GM12892 (cell line): Measurements from ENCODE around the gene PRTN3.

Source experiments
- DNase-seq: peaks from one replicate; pipeline ENCODE4 v3.0.0; 2011; ENCODE audit not compliant: insufficient read length
- FAIRE-seq: peaks from 2 replicates; lab custom pipeline; 2011; peaks lifted over from hg19 to GRCh38; lab: Jason Lieb, UNC
- POLR2A ChIP-seq: IDR thresholded peaks from 2 replicates; pipeline ENCODE4 v1.6.1; 2011; ENCODE audit warnings: low read depth, low read length, control low read depth
- POLR2AphosphoS5 ChIP-seq: IDR thresholded peaks from 2 replicates; pipeline ENCODE4 v1.6.1; 2011; ENCODE audit warnings: low read depth, low read length, control low read depth
- TAF1 ChIP-seq: IDR thresholded peaks from 2 replicates; pipeline ENCODE4 v1.6.1; 2011; ENCODE audit warnings: low read depth, mild to moderate bottlenecking, control low read depth, low read length, borderline replicate concordance

Gene PRTN3

DNA sequence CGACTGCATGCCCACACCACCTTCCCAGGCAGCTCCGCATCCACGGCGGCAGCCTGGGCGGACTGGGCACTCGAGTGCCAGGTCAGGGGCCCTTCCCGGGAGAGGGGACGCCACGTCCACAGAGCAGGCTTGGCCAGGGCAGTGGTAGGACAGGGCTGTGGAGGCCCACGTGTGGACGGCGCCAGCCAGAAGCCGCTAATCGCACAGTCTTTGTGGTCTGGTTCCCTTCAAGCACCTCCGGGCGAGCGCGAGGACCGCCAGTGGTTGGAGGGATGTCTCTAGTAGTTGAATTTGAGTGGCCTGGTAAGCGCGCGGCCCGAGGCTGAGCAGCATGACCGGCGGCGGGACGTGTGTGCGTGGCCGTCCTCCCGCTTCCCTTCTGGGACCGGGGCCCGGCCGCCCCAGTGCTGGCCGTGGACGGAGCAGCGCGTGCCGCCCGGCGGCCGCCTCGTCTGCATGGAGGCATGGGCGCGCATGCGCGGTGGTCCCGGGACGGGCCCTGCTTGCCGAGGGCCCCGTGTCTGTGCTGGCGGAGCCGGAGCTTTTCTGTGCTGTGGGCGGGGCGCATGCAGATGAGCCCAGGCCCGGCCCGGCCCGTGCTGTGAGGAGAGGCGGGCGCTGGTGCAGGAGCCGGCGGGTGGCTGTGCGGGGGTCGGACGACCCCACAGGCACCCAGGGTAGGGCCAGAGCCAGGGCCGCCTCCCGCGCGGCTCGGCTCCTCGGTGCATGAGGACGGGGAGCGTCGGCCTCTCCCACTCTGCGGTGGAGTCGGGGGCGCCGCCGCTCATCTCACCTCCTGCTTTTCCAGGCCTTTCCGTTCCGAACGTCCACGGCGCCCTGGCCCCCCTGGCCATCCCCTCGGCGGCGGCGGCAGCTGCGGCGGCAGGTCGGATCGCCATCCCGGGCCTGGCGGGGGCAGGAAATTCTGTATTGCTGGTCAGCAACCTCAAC lies 34.9 kb upstream of the PRTN3 start:
- DNase-seq (no peak), FAIRE-seq (no peak)
- 0 out of 2 replicates have a peak, but pooled peaks have one; percentile 19 for TF ChIP-seq POLR2A
- no peak for TF ChIP-seq TAF1
- peak; percentile 47; the same call in 1 of the 2 replicates for TF ChIP-seq POLR2AphosphoS5

DNA sequence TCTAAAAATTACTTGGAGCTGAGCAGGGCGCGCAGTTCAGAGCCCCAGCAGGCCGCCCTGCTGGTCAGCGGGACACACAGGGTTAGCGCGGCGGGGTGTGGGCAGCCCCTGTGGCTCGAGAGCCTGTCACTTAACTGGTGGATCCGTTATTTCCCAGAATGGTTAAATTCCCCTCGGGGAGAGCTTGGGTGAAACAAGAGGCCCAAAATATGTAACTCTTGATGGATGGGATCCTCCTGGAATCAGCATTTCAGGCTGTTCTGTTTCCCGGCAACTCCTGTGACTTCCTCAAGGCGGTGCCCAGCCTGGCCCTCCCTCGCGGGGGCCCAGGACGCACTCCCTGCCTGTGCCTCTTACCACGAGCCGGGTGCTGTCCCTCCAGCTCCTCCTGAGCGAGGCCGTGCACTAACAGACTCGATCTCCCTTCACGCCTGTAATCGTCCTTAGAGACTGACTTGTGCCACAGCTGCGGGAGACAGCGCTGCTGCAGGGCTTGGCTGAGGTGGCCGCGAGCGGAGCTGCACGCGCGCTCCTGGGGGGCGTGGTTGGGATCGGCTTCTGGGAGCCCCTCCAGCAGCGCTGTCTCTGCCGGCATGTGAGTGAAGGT lies 33.9 kb upstream of the PRTN3 start:
- FAIRE-seq (no peak), DNase-seq (peak; percentile 26)
- TF ChIP-seq TAF1 (no peak), POLR2A (0 out of 2 replicates have a peak, but pooled peaks have one; percentile 52), POLR2AphosphoS5 (peak; percentile 78)

DNA sequence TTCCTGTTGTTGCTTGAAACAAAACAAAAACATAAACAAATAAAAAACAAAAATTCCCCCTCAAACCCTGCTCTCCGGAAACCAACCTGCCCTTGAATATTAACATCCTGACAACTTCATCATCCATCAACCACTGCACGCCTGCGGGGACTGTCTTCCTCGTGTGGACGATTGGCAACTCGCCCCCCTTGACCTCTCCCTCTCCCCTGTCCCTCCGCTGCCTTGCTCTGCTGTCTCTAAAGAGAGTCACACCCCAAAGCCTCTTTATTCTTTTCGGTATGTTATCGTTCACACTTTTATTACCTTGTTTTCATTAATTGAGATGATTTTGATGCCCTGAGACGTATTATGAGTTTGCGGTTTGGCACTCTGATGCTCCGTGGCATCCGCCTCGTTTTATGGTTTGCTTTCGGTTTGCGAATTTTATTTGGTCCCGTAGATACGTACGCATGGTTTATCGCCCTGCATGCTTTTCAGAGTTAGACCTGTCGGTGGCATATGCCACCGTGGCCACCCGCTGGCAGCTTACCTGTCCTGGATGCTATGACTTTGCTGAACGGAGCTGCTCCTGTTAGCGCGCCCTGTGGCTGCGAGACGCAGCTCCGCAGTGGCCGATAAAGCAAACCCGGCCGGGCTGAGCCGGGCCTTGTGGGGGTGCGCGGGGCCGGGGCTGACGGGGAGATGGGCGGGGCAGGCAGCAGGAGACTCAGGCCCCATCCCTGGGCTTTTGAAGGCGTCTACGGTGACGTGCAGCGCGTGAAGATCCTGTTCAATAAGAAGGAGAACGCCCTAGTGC lies 33.0 kb upstream of the PRTN3 start:
- FAIRE-seq, result no peak

GRCh38 chr19:808423-808775 lies 32.4 kb upstream of the PRTN3 start:
- DNase-seq, result peak; percentile 29
- peak; percentile 49; the same call in 1 of the 2 replicates for TF ChIP-seq POLR2AphosphoS5
- no peak for TF ChIP-seq TAF1
- peak; percentile 60; the same call in 1 of the 2 replicates for TF ChIP-seq POLR2A
- FAIRE-seq, result no peak

More for the DNA sequence above, 33.0 kb upstream of the PRTN3 start:
- no peak for TF ChIP-seq TAF1
- peak; percentile 54 for TF ChIP-seq POLR2AphosphoS5
- TF ChIP-seq POLR2A, result 0 out of 2 replicates have a peak, but pooled peaks have one; percentile 48
- peak; percentile 25 for DNase-seq

GRCh38 chr19:810077-810855 lies 30.5 kb upstream of the PRTN3 start:
- TF ChIP-seq POLR2AphosphoS5, result no peak; the same call in 1 of the 2 replicates
- no peak for TF ChIP-seq TAF1
- no peak; the same call in 1 of the 2 replicates for TF ChIP-seq POLR2A
- no peak for DNase-seq
- no peak for FAIRE-seq

- TF ChIP-seq TAF1 (no peak), POLR2A (0 out of 2 replicates have a peak, but pooled peaks have one; percentile 26)
- FAIRE-seq, result no peak
- DNase-seq, result no peak
These were observed 29.8 kb upstream of the PRTN3 start for GRCh38 chr19:810883-811489.

DNA sequence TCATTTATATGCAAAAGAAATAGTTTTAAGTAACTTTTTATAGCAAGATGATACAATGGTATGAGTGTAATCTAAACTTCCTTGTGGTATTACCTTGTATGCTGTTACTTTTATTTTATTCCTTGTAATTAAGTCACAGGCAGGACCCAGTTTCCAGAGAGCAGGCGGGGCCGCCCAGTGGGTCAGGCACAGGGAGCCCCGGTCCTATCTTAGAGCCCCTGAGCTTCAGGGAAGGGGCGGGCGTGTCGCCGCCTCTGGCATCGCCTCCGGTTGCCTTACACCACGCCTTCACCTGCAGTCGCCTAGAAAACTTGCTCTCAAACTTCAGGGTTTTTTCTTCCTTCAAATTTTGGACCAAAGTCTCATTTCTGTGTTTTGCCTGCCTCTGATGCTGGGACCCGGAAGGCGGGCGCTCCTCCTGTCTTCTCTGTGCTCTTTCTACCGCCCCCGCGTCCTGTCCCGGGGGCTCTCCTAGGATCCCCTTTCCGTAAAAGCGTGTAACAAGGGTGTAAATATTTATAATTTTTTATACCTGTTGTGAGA lies 29.2 kb upstream of the PRTN3 start:
- TF ChIP-seq POLR2AphosphoS5, result no peak
- TF ChIP-seq POLR2A, result peak; percentile 12; the same call in 1 of the 2 replicates
- no peak for TF ChIP-seq TAF1
- FAIRE-seq (no peak), DNase-seq (no peak)

- TF ChIP-seq POLR2AphosphoS5 (peak; percentile 77), TAF1 (no peak), POLR2A (peak; percentile 52; the same call in 1 of the 2 replicates)
- no peak for FAIRE-seq
These were observed 28.6 kb upstream of the PRTN3 start for GRCh38 chr19:812049-812746.

GRCh38 chr19:812747-813218 lies 28.0 kb upstream of the PRTN3 start:
- TF ChIP-seq TAF1 (no peak), POLR2A (0 out of 2 replicates have a peak, but pooled peaks have one; percentile 7), POLR2AphosphoS5 (peak; percentile 76; the same call in 1 of the 2 replicates)
- FAIRE-seq (no peak), DNase-seq (no peak)

More at GRCh38 chr19:812049-812746, 28.6 kb upstream of the PRTN3 start:
- DNase-seq, result no peak
